ENCODE measurements around the gene F7.
"Not testable (repeated sequence)": the region's sequence is repeated elsewhere in the genome, so short reads cannot be mapped to it uniquely, and the experiment has no call there.

F7 gene

DNA sequence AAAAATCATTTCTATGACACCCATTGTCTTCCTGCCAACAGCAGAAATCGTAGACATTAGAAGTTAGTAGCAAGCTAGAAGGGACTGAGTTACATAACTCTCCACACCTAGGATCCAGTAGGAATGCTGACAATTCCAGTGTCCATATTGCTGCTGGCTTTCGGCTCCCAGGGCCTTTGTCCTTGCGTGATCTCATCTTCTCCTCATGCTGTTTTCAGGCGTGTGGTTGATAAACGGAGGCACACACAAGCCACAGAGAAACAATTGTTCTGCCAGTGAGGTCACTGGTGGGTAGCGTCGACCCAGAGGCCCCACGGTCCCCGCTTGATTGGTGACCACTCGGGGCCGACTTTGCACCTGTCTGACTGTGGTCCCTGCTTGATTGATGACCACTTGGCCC lies 31.6 kb upstream of the F7 start:
- DNase-seq = no peak

DNA sequence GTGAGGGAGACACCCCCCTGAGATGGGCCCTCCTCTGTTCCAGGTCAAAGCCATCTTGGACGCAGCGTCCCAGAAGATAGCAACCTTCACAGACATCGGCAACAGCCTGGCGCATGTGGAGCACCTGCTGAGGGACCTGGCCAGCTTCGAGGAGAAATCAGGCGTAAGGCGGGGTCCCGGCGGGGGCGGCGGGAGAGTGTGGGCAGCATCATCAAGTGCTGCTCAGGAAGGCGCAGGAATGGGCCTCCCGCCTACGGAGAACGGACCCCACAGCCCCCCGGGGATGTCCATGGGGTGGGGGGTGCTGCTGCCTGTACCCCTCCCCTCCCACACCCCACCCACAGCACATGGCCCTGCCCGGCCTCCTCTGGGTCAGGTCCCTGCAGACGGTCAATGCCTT lies 31.2 kb upstream of the F7 start:
- DNase-seq = no peak

DNA sequence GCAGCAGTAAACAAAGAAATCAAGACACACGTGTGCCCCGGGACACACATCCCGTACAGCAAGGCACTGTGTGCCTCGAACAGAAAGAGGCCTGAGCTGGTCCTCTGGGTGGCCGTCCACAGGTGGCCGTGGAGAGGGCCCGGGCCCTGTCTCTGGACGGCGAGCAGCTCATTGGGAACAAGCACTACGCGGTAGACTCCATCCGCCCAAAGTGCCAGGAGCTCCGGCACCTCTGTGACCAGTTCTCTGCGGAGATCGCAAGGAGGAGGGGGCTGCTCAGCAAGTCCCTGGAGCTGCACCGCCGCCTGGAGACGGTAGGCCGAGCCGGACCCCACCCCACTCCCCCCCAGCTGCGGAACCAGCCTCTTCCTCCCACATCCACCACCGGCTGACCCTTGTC lies 30.7 kb upstream of the F7 start:
- DNase-seq = no peak

DNA sequence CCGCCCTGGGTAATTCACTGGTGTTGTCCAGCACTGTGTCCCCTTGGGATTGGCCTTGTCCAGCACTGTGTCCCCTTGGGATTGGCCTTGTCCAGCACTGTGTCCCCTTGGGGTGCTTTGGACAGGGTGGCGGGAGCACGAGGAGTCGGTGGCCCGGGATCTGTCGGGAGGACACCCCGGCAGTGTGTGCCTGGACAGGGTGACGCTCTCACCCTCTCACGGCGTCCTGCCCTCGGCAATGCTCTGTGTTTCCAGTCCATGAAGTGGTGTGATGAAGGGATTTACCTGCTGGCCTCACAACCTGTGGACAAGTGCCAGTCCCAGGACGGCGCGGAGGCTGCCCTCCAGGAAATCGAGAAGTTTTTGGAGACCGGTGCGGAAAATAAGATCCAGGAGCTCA lies 29.9 kb upstream of the F7 start:
- DNase-seq = no peak

DNA sequence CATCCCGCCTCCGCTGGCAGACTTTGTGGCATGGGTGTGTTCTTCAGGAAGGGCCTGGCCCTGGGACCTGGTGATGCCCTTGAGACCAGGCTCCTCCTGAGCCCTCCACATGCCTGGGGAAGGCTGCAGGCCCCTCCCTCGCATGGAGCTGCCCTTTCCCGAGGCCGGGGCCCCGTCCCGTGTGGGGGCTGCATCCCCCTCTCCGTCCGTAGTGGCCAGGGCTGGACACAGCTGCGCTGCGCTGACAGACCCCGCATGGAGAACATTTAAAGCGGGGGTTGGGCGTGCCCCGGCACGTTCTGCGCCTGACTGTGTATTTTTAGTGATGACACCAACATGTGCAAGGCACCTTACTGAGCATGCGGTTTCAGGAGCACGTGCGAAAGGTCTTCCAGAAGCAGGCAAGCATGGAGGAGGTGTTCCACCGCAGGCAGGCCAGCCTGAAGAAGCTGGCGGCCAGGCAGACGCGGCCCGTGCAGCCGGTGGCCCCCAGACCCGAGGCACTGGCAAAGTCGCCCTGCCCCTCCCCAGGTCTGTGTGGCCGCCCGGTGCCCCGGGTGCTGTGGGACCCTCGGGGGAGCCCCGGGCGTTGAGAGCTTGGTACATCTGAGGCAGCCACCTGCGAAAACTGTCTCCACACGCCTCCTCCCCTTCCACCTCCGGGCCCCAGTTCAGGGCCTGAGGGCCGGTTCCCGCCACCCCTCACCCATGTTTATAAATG lies 28.8 kb upstream of the F7 start:
- DNase-seq = no peak

DNA sequence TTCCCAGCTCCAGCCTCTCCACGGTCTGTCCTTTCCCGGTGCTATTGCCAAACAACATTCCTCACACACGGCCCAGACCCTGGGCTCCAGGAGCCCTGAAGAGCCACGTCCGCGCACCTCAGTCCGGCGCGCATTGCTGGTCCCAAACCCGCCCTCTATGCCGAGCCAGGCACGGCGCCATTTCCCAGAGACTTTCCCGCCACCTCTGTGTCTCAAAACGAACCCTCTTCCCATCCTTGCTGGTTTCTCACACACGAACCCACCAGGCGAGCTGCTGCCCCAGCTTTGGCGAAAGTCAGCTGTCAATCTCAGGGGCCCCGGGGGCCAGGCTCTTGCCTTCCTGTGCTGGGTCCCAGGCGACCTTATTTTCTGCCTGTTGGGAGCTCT lies 28.0 kb upstream of the F7 start:
- no peak for DNase-seq

DNA sequence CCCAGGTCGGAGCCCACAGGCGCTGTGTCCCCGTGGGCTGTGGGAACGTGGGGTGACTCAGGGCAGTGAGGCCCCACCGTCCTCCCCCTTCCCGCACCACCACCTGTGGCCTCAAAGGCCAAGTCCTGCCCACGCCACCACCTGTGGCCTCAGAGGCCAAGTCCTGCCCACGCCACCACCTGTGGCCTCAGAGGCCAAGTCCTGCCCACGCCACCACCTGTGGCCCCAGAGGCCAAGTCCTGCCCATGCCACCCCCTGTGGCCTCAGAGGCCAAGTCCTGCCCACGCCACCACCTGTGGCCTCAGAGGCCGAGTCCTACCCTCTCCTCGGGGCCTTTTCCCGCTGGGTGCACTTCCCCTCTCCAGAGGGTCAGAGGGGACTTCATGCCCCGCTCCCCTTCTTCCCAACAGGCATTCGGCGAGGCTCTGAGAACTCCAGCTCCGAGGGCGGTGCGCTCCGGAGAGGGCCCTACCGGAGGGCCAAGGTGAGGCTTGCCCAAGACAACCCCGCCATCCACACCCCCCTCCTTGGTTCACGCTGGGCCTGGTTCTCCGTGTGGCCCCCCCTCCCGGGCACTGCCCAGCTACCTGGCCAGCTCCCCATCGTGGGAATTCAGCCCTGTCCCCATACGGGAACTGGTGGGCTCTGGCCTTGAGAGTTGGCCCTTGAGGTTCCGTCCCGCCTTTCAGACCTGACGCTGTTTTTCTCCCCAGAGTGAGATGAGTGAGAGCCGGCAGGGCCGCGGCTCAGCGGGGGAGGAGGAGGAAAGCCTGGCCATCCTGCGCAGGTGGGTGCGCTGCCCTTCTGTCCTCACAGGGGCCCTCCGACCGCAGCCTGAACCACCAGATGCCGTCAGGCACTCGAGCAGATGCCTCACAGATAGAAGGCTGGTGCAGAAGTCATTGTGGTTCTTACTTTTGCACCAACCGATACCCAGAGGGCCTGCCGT lies 27.4 kb upstream of the F7 start:
- DNase-seq = no peak

DNA sequence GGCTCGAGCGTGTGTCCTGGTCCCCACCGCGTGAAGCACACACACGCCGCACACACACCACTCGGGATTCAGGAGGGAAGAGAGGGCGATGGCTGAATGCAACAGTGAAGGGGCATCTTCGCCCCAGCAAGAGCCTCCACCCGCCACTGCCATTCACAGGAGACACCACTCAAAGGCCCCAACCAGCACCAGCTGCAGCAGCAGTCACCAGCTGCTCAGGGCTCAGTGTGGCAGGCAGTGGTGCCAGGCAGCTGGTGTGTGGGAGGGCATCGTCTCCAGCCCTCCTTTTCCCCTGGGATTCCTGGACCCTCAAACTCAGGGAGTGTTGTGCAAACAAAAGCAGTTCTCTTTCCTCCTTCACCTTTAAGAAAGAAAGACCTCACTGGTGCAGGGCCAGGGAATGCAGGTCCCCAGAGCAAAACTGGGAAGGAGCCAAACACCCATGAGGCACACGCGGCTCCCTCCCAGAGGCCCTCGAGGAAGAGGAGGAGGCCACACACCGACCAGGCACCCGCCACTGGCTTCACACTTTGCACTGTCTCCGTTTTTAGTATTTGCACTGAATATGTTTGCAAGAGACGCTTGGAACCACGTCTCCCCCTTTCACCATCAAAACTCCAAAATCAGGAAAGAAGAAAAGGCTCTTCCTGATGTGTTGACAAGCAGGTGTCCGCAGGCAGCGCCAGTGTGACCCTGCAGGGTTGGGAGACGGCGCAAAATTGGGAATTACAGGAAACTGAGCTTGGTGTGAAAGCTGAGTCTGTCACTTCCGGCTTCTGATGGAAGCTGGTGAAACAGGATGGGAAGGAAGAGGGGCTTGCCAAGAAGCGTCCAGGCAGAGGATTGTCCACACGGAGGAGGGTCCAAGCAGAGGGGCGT lies 26.4 kb upstream of the F7 start:
- no peak for DNase-seq

DNA sequence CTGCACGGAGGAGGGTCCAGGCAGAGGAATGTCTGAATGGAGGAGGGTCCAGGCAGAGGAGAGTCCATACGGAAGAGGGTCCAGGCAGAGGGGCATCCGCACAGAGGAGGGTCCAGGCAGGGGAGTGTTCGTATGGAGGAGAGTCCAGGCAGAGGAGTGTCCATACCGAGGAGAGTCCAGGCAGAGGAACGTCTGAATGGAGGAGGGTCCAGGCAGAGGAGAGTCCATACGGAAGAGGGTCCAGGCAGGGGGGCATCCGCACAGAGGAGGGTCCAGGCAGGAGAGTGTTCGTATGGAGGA lies 25.9 kb upstream of the F7 start:
- not testable (repeated sequence) for DNase-seq

DNA sequence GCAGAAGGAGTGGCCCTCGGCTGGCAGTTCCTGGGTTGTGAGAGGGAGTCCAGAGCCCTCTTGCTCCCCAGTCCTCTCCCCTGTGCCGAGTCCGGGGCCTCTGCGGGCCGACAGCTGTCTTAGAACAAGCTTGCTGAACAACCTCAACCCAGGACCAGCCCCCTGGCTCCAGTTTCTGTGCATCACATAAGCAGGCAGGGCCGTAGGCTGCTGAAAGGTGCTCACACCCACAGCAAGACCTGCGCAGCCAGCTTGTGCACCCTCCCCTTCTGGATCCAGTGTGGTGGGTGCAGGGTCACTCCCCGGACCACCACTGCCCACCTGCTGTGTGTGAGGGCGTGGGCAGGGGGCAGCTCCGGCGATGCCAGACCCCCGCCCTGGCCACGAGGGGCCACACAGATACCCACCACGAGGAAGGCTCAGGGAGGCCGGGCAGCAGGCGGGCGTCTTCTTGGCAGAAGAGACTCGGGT lies 25.2 kb upstream of the F7 start:
- no peak for DNase-seq

DNA sequence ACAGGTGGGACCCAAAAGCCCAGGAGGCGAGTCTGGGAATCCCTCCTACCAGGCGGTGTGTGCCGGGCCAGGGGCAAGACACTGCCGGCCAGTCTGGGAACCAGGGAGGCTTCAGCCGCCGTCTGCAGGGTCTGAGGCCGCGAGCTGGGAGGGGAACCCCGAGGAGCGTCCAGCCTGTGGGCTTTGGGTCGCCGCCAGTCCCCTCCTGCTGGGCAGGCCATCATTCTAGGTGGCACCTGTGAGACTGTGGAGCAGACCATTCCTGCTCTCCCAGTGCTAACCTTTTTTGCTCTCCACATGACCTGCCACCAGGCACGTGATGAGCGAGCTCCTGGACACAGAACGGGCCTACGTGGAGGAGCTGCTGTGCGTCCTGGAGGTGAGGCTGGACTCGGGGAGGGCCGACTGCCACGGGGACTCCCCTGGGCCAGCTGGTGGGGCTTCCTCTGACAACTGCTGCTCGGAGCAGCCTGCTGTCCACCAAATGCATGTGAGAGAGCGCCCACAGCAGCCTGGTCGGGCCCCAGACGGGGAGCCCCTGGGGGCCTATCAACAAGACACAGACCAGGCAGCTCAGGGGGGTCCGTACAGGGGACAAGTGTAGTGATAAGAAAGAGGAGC lies 24.6 kb upstream of the F7 start:
- no peak for DNase-seq

DNA sequence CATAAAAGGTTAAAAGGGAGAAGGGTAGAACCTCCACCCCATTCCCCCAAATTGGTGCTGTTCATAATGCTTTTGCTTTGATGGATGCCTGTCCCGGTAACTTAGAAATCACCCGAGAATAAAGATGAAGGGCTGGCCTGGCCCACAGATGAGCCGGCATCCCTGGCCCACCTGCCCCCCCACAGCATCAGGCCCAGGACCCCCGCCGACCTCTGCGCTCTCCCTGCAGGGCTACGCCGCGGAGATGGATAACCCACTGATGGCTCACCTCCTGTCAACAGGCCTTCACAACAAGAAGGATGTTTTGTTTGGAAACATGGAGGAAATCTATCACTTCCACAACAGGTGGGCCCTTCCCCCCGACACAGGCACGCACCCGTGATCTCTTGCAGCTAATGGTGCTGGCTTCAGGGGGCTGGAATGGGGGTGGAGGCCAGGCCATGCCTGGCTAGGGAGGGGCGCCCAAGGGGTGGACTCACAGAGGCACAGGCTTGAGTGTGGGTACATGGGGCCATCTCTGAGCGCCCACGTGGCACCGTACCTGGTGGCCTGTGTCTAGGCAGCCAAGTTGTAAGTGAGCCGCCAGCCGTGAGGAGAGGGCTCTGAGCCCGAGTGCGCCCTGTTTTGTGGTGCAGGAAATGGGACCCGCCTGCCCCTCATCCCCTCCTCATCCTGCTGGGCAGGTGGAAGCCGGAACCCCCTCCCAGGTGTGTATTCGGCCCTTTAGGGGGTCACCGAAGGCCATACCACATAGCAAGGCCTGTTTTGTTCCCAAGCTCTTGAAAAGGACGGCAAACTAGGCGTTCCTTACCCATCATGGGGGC lies 23.2 kb upstream of the F7 start:
- no peak for DNase-seq

DNA sequence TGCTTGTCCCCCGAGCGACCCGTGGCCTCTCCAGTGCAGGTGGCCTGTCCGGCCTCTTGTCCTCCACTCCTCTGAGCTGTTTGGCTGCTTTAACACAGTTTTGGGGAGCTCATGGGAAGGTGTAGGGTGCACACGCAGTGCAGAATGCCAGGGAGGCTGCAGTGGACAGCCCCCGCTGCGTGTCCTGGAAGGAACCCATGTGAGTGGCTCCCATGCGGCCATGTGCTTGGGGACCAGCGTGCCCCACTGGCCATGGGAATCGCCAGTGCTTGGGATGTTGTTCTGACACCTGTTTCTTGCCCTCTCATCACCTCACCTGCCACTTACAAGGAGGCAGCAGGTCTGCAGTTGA lies 22.6 kb upstream of the F7 start:
- DNase-seq = no peak

DNA sequence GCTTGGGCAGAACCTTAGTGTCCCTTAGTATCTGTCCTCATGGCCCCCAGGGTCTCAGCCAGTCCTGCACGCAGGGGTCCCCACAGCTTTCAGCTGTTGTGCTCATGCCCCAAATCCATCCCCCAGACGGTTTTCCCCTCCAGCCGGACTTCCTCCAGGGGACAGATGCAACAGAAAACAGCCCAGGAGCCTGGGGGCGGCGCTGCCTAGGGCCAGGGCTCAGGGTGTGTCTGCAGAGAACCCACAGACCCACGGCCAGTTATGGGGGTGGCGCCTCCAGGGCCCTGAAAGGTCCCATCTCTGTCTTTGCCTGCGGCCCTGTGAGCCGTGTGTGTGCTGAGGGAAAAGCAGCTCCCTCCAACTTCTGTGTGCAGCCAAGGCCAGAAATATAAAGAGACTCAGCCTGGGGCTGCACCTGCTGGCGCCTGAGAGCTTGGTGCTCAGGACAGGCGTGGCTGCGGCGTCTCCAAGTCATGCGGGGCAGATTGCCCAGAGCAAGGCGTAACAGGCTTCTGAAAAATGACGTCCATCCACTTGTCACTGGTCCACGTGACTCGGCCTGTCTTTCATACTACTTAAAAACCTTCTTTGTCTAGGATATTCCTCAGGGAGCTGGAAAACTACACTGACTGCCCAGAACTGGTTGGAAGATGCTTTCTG lies 22.1 kb upstream of the F7 start:
- no peak for DNase-seq

DNA sequence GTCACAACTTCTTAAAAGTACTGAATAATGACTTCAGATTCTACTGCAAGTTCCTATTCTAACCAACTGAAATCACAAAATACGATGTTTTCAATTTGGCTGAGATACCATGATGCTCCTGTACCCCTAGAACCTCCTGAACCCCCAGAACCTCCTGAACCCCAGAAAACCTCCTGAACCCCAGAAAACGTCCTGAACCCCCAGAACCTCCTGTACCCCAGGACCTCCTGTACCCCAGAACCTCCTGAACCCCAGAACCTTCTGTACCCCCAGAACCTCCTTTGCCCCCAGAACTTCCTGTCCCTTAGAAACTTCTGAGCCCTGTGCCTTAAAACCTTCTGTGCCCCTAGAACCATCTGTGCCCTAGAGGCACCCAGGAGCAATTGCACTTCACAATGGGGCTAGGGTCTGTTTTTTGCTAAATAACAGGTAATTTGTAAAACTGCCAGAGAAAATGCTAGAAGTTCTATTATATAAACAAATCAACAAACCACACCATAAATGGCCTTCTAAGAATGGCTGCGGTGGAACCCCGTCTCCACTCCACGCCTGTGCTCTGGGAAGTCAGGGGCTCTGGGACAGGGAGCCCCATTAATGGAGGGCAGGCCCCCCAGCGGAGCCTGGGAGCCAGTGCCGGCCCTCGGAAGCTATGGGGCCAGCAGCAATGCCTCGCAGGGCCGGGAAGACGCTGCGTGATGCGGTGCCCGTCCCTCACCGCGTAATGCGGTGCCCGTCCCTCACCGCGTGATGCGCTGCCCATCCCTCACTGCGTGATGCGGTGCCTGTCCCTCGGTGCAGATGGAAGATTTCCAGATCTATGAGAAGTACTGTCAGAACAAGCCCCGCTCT lies 21.3 kb upstream of the F7 start:
- DNase-seq = no peak

DNA sequence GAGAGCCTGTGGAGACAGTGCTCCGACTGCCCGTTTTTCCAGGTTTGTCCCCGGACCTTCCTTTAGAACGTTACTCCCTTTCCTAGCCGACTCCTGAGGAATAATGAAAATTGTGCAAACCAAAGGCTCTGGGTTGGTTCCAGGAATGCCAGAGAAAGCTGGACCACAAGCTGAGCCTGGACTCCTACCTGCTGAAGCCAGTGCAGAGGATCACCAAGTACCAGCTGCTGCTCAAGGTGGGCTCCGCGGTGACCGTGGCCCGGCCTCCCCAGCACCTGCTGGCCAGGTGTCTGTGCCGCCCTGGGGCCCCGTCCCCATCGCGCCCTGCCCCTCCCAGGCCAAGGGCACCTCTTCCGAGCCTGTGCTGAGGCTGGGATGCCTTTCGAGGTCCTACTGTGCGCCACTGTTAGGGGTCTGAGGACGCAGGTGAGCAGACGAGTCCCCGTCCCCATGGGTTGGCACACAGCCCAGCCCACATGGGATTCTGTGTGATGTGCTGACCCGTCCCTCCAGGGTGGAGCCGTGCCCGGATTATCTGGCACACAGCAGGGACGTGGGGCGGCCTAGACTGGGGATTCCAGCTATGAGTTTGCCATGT lies 20.5 kb upstream of the F7 start:
- no peak for DNase-seq

DNA sequence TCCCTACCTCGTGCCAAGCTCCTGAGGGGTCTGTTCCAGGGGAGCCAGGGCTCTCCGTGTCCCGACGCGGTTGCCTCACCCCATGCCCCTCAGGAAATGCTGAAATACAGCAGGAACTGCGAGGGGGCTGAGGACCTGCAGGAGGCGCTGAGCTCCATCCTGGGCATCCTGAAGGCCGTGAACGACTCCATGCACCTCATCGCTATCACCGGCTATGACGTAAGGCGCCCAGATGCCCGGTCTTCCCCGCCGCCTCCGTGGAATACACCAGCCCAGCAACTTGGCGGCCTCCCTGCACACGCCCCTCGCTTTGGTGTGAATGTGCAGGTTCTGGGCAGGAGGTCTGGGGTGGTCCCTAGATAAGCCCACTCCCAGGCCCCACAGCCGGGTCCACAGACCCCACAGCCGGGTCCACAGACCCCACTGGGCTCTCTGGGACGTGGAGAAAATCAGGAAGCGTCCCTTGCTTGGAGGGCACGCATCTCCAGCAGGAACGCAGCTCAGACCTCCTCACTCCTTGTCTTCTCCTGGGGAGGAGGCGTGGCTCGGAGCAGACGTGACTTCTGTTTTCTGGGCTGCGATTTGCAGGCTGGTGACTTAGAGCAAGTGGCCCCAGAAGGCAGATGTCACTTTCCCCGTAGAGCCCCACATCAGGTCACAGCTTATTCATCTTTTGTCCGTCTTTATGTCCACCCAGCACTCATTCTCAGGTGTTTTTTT lies 19.4 kb upstream of the F7 start:
- no peak for DNase-seq

DNA sequence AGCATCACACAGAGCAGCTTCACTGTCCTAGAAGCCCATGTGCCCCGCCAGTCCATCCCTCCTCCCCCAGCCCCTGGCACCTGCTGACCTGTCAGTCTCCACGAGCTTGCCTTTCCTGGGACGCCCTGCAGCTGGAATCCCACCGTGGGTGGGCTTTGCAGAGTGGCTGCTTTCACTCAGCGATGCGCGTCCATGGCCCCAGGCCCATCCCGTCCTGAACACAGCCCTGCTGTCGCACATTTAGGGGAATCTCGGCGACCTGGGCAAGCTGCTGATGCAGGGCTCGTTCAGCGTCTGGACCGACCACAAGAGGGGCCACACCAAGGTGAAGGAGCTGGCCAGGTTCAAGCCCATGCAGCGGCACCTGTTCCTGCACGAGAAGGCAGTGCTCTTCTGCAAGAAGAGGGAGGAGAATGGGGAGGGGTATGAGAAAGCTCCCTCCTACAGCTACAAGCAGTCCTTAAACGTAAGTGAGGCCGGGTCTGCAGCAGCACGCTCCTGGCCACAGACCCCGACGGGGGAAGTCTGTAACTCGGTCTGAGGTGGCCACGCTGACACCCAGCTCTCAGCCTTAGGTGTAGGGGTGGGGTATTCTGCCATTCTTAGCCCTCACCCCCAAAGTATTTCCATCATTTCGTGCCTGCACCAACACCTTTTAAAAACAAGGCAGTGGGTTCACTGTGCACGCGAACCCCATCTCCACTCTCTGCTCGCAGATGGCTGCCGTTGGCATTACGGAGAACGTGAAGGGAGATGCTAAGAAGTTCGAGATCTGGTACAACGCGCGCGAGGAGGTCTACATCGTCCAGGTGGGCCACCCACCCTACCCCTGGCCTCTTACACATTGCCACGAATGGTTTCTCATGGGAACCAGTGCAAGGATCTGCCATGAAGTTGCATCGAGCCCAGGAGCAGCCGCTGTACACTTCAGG lies 18.3 kb upstream of the F7 start:
- DNase-seq = no peak

All from T-helper 9 cell (primary cell).